Measurements from ENCODE around the gene ELMO1. TPM values are rescaled to one million over a fixed set of nuclear protein-coding genes. Genes with fewer than 3 reads are reported as not detected.

ELMO1 gene
- total RNA-seq, 1 donor from 2014 or later = not detected

DNA sequence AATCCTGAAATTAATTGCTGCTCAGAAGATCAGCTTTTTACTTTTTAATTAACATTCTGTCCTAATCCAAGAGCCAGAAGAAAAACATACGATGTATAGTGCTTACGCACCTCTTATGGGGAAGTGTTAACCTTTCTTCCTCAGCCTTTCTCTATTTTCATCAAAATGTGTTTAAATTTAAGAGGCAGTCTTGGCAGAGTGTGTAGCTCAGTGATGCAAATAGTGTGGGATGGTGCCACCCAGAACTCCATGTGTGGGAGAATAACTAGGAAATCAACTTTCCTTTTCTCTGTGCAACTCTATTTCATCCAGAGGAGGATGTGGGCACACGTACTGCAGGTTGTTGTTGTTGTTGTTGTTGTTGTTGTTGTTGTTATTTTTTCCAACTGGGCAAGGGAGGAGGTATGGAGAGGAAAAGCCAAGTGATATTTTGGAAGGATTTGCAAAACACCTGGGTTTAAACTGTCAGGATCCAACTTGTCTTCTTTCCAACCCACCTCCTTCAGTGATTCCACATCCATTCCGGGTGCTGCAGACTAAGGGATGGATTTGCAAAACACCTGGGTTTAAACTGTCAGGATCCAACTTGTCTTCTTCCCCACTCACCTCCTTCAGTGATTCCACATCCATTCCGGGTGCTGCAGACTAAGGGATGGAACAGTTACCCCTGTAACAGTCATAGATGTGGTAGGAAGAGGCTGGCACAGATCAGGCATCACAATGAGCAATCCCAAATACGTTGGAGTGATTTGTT lies 19.8 kb downstream of the ELMO1 start:
- TF ChIP-seq, protein P1, sequence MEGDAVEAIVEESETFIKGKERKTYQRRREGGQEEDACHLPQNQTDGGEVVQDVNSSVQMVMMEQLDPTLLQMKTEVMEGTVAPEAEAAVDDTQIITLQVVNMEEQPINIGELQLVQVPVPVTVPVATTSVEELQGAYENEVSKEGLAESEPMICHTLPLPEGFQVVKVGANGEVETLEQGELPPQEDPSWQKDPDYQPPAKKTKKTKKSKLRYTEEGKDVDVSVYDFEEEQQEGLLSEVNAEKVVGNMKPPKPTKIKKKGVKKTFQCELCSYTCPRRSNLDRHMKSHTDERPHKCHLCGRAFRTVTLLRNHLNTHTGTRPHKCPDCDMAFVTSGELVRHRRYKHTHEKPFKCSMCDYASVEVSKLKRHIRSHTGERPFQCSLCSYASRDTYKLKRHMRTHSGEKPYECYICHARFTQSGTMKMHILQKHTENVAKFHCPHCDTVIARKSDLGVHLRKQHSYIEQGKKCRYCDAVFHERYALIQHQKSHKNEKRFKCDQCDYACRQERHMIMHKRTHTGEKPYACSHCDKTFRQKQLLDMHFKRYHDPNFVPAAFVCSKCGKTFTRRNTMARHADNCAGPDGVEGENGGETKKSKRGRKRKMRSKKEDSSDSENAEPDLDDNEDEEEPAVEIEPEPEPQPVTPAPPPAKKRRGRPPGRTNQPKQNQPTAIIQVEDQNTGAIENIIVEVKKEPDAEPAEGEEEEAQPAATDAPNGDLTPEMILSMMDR (IDR thresholded peaks at IDR 0.05) = no peak
- H3K4me3 Mint-ChIP-seq (ENCODE audit: unreplicated experiment) = no peak overlapping the region
- no peak overlapping the region for H3K27ac Mint-ChIP-seq (ENCODE audit: unreplicated experiment)
- no peaks in the 10 kb centered on the region for H3K4me1 Mint-ChIP-seq (ENCODE audit: unreplicated experiment)
- no peaks in the 10 kb centered on the region for H3K9me3 Mint-ChIP-seq (ENCODE audit: unreplicated experiment)
- H3K36me3 Mint-ChIP-seq (ENCODE audit: unreplicated experiment) = no peaks in the 10 kb centered on the region
- DNase-seq (ENCODE audit: extremely low spot score, unreplicated experiment) = no peak
- peaks cover 2% of the 10 kb centered on the region for H3K27me3 Mint-ChIP-seq (ENCODE audit: unreplicated experiment)

DNA sequence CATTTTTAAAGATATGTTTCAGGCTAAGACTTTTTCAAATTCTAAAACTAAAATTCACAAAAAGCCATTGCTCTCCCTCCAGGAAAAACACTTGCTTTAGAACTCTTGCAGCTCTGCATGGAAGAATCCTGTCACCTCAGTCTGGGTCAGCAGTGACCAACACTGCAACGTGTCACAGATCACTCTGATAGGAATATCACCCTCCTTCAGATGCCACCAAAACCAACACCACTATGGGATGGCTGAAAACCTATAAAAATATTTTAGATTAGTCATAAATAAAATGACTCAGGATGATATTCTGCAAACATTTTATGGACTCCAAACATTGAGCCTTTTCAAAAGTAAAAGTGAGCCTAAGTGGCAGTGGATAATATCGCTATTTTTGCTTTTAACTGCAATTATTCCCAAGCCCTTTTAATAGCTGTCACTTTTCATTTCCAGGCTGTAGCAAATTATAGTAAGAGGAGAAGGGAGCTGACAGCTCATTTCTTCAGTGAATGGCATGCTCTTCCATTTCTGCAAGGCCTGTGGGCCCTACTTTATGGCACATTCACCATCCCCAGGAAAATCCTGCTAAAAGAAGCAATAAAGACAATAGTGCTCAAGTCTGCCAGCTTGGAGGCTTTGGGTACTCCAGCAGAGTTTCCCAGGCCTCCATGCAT lies 21.3 kb downstream of the ELMO1 start:
- no peak overlapping the region for H3K27ac Mint-ChIP-seq (ENCODE audit: unreplicated experiment)

DNA sequence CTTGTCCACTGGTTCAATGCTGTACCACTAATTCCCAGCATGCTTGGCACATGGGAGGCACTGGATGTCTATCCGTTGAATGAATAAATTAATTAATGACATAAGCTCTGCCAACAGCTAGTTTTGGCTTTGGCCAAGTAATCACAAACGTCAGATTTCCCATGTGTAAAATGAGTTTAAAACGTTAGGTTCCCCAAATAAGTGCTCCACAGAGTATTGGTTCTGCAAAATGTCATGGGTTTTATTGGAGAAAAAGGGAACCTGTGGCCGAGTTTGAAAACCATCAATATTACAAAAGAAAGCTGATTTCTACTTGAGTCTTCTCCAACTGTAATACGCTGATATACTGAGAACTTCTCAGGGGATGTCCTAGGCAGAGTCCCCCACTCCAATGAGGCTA lies 23.2 kb downstream of the ELMO1 start:
- TF ChIP-seq, protein P1 (IDR thresholded peaks at IDR 0.05) = no peak
- no peaks in the 10 kb centered on the region for H3K9me3 Mint-ChIP-seq (ENCODE audit: unreplicated experiment)
- H3K4me3 Mint-ChIP-seq (ENCODE audit: unreplicated experiment) = no peak overlapping the region
- no peaks in the 10 kb centered on the region for H3K4me1 Mint-ChIP-seq (ENCODE audit: unreplicated experiment)
- H3K27ac Mint-ChIP-seq (ENCODE audit: unreplicated experiment) = no peak overlapping the region
- no peak for DNase-seq (ENCODE audit: extremely low spot score, unreplicated experiment)
- H3K27me3 Mint-ChIP-seq (ENCODE audit: unreplicated experiment) = peaks cover 3% of the 10 kb centered on the region
- no peaks in the 10 kb centered on the region for H3K36me3 Mint-ChIP-seq (ENCODE audit: unreplicated experiment)

More for the DNA sequence above, 21.3 kb downstream of the ELMO1 start:
- TF ChIP-seq, protein P1 (IDR thresholded peaks at IDR 0.05) = no peak
- no peak for DNase-seq (ENCODE audit: extremely low spot score, unreplicated experiment)
- no peaks in the 10 kb centered on the region for H3K27me3 Mint-ChIP-seq (ENCODE audit: unreplicated experiment)
- no peaks in the 10 kb centered on the region for H3K36me3 Mint-ChIP-seq (ENCODE audit: unreplicated experiment)
- H3K4me3 Mint-ChIP-seq (ENCODE audit: unreplicated experiment) = no peak overlapping the region
- no peaks in the 10 kb centered on the region for H3K4me1 Mint-ChIP-seq (ENCODE audit: unreplicated experiment)
- H3K9me3 Mint-ChIP-seq (ENCODE audit: unreplicated experiment) = no peaks in the 10 kb centered on the region

DNA sequence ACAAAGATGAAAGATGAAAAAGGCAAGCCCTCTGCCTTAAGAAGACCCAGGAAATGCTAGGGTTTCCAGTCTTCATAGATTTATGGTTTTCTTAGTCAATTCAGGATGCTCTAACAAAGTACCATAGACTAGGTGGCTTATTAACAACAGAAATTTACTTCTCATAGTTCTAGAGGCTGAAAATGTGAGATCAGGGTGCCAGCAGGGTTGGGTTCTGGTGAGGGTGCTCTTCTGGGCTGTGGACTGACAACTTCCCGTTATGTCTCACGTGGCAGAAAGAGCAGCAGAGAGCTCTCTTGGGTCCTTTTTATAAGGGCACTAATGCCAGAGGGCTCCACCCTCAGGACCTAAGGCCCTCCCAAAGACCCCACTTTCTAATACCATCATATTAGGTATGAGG lies 23.7 kb downstream of the ELMO1 start:
- H3K27me3 Mint-ChIP-seq (ENCODE audit: unreplicated experiment) = peaks cover 3% of the 10 kb centered on the region
- no peaks in the 10 kb centered on the region for H3K9me3 Mint-ChIP-seq (ENCODE audit: unreplicated experiment)
- H3K4me1 Mint-ChIP-seq (ENCODE audit: unreplicated experiment) = no peaks in the 10 kb centered on the region
- no peaks in the 10 kb centered on the region for H3K36me3 Mint-ChIP-seq (ENCODE audit: unreplicated experiment)
- no peak overlapping the region for H3K27ac Mint-ChIP-seq (ENCODE audit: unreplicated experiment)
- DNase-seq (ENCODE audit: extremely low spot score, unreplicated experiment) = no peak
- TF ChIP-seq, protein P1 (IDR thresholded peaks at IDR 0.05) = no peak
- no peak overlapping the region for H3K4me3 Mint-ChIP-seq (ENCODE audit: unreplicated experiment)

DNA sequence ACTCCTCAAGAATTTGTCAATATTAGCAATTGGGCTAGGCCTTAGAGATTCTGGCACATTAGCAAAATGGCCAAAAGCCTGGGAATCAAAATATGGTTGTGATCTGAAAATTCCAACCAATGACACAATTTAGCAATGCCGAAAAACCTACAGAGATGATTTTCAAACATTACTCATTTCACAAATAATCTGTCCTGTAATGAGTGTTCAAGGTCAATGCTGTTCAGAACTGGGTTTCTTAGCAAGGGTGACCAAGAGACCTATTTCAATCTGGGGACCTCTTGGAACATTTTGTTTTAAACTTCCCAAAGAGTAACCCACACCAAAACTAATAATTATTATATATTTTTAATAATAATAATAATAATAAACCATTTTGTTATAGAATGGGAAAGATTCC lies 24.1 kb downstream of the ELMO1 start:
- H3K27me3 Mint-ChIP-seq (ENCODE audit: unreplicated experiment) = peaks cover 3% of the 10 kb centered on the region
- no peaks in the 10 kb centered on the region for H3K36me3 Mint-ChIP-seq (ENCODE audit: unreplicated experiment)
- no peak overlapping the region for H3K4me3 Mint-ChIP-seq (ENCODE audit: unreplicated experiment)
- H3K27ac Mint-ChIP-seq (ENCODE audit: unreplicated experiment) = no peak overlapping the region
- no peaks in the 10 kb centered on the region for H3K4me1 Mint-ChIP-seq (ENCODE audit: unreplicated experiment)
- no peak for DNase-seq (ENCODE audit: extremely low spot score, unreplicated experiment)
- TF ChIP-seq, protein P1 (IDR thresholded peaks at IDR 0.05) = no peak
- H3K9me3 Mint-ChIP-seq (ENCODE audit: unreplicated experiment) = no peaks in the 10 kb centered on the region
